Right renal pelvis (tissue), 4 donors: ENCODE results near the gene PUM1. TPM values are rescaled to one million over a fixed set of nuclear protein-coding genes. Genes with fewer than 3 reads are reported as not detected.
"Not testable (repeated sequence)": the region's sequence is repeated elsewhere in the genome, so short reads cannot be mapped to it uniquely, and the experiment has no call there.

Experiments
- DNase-seq, 4 donors: peaks; one replicate each; pipeline ENCODE4 v3.0.0-alpha.2; 2013; ENCODE audit warnings: low read depth in 4 of 4, low spot score in 3 of 4, missing footprints in 1 of 4
- polyA plus RNA-seq, 4 donors: library from polyadenylated mRNA; unstranded; fragments of 120-200 nt; gene quantifications; one replicate each; pipeline ENCODE4 v1.2.1, GENCODE V29; 2013; ENCODE audit not compliant: insufficient read length in 4 of 4

The PUM1 gene
- polyA plus RNA-seq, 4 donors = 103 to 128 (median 120) TPM

DNA sequence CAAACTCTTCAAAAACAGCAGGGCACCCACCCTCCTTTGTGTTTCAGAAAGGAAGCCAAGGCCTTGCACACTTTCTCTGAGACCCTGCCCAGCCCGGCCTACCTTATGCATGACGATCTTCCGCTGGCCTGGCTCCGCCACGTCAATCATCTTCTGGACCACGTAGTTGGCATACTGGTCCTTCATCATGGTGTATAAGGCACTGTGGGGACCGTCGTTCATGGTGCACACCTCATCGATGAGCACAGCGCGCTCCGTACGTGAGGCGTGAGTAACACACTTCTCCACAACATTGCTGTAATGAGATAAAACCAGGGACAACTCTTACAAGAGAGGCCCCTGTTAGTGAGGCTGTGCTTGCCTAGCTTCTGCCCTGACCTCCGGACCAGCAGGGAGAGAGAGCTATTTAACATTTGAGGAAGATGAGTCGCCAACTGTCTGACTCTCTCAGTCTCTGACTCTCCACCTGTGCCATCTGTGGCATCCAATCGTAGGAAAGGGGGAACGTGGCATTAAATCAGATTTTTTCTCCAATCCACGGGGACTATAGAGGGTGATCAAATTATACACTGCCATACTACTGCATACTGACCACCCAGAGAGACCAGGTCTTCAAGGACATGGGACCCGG, 128.9 kb downstream of the PUM1 start:
- no peak for DNase-seq

DNA sequence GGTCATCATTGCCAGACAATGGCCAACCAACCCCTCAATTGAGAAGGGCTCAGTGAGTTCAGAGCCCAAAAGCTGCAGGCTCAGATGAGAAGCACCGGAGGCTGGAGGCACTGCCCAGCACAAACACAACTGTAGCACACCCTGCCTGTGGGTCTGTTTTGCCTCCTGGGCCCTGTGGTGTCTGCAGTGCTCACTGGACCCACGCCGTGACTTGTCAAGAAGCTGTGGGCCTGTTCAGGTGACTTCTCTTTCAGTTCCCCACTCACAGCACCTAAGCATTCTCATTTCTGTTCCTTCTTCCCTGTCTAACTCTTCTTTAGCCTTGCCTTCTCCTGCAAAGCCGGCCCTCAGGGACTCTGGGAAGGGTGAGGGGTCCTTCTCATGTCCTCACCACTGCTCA, 129.8 kb downstream of the PUM1 start:
- not testable (repeated sequence) for DNase-seq

GRCh38 chr1:30934613-30935012, 130.9 kb downstream of the PUM1 start:
- no peak for DNase-seq

GRCh38 chr1:30933874-30934252, 131.7 kb downstream of the PUM1 start:
- no peak for DNase-seq

GRCh38 chr1:30930631-30931173, 134.8 kb downstream of the PUM1 start:
- DNase-seq = no peak

DNA sequence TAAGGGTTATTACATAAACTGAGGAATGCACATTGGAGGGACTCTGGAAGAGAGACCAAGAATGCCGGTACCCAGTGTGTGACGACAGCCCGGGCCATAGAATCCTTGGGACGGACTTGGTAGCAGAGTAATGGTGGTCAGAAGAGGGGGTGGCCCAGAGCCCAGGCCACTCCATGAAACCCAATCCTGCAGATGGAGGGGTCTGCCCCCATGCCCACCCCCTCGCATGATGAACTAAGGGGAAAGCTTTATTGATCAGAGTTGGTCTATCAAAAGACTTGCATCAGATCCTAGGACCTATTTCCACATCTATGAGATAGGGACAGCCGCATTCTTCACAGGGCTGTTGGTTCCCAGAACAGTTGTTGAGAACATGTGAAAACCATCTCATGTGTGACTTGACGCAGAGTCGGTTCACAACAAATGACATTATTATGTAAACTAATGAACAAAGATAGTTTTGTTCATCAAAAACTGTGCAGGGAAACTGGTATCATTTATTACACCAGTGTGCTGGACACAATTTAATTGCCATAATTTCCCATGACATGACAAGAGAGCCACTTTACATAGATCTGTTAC, 135.5 kb downstream of the PUM1 start:
- no peak for DNase-seq

DNA sequence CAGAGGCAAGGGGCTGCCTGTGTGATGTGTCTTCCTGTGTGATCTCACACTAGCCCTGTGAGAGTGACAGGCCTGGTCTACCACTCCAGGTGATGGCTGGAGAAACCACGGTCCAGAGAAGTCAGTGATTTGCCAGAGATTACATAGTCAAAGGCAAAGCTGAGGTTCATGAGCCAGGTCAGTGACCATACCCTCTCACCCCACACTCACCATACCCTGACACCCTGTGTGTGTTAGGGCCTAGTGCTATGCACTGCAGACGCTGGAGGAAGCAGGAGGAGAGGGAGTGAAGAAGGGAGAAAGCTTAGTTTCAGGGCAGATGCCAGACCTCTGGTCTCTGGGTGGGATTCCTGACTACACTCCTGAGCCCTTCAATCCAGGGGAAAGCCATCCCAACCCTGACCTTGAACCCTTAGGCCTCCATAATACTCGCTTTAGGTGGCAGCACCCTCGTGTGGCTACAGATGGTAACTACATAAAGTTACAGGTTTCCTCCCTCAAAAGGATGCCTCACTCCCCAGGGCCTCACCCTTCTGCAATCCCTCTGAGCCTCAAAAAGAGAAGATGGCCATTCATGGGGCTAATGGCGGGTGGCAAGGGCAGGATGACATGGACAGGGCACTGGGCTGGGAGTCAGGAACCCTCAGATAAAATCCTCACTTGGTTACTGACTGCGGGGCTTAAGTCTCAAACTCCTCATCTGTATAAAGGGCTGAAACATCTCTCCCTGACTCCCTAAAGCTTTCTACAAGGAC, 136.2 kb downstream of the PUM1 start:
- DNase-seq = no peak

DNA sequence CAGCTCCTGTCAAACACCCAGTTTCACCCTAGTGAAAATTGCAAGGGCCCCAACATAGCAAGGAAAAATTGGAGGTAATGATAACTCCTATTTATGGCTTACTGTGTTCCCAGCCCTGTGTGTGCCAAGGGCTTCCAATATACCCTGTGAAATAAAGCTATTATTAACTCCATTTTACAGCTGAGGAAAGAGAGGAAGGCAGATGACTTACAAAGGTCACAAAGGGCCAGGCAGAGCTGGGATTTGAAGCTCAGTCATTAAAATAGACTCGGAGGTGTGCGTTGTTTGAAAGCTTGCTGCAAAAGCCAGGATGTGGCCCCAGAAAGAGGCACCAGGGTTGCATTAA, 136.8 kb downstream of the PUM1 start:
- no peak for DNase-seq

DNA sequence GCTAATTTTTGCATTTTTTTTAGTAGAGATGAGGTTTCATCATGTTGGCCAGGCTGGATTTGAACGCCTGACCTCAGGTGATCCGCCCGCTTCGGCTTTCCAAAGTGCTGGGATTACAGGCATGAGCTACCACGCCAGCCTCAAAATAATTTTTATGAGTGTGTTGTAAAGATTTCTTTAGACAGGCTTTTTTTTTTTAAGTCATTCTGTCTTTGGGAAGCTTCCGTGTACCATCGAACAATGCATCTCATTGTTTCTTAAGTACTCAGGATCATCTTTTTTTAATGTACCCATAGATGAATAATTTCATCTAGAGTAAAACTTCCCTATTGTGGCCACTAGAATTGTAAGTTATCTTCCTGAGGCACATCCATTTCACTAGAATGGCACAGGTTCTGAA, 137.3 kb downstream of the PUM1 start:
- no peak for DNase-seq

- DNase-seq = no peak
These were observed 138.1 kb downstream of the PUM1 start for GRCh38 chr1:30927448-30927847.

DNA sequence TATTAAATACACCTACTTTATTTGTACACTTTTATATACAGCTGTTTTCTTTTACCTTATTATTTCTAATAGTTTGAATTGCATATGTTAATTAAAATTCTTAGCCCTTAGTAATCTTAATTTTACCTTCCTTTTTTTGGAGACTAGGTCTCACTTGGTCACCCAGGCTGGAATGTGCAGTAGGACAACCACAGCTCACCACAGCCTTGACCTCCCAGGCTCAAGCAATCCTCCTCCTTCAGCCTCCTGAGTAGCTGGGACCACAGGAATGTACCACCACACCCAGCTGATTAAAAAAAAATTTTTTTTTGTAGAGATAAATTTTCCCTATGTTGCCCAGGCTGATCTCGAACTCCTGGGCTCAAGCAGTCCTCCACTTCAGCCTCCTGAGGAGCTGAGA, 141.9 kb downstream of the PUM1 start:
- no peak for DNase-seq

GRCh38 chr1:30920827-30921226, 144.7 kb downstream of the PUM1 start:
- DNase-seq = no peak

GRCh38 chr1:30919025-30919881, 146.3 kb downstream of the PUM1 start:
- no peak for DNase-seq

DNA sequence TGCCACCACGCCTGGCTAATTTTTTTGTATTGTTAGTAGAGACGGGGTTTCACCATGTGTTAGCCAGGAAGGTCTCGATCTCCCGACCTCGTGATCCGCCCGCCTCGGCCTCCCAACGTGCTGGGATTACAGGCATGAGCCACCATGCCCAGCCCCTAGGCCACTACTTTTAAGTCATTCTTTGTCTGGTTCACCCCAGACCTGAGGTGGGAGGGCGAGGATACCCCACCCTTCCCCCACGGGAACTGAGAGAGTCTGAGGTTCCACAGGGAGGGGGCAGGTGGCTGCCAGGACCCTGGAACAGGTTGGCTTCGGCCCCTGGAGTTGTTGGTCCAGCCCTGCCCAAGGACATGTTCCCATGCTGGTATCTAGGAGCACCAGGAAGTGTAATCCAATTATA, 149.2 kb downstream of the PUM1 start:
- DNase-seq = no peak

- DNase-seq = no peak
These were observed 149.9 kb downstream of the PUM1 start for GRCh38 chr1:30915491-30916230.

GRCh38 chr1:30914931-30915330, 150.6 kb downstream of the PUM1 start:
- no peak for DNase-seq

GRCh38 chr1:30914587-30914922, 151.0 kb downstream of the PUM1 start:
- no peak for DNase-seq

GRCh38 chr1:30912913-30913652, 152.4 kb downstream of the PUM1 start:
- no peak for DNase-seq

DNA sequence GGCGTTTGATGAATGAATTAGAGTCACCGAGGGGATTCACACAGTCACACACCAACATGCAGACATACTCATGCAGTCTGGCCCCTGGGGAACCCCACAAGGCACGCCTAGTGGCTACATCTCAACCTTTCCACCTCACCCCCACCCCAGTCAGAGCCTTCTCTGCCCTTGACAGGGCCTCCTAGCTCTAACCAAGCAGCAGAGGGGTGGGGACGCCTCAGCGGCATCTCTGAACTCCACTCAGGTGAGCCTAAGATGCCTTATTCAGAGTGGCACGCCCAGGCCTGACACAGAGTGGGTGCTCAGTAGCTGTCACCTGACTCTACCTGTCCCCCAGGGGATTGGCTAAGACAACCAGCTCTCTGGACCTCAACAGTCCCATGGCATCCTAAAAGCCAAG, 153.3 kb downstream of the PUM1 start:
- DNase-seq = no peak
